A673 (cell line): Measurements from ENCODE around the gene MYO1E.

ENCODE experiments used
- CTCF ChIP-seq: fragments of 300-800, 200-600 bp; sonication (generic); conservative IDR thresholded peaks from 2 replicates; pipeline ENCODE4 v1.5.1; 2017; ENCODE audit warnings: low read depth, mild to moderate bottlenecking, antibody characterized with exemption, low read length, moderate library complexity, mixed read lengths
- EZH2 ChIP-seq: fragments of 200-600 bp; sonication (generic); IDR thresholded peaks from 2 replicates; pipeline ENCODE4 v1.6.1; 2017; ENCODE audit warnings: borderline replicate concordance, low read depth, mild to moderate bottlenecking, mixed read lengths, antibody characterized with exemption, low read length; ENCODE audit not compliant: poor library complexity, severe bottlenecking

- TF ChIP-seq CTCF (no peak), EZH2 (no peak)
Measured at GRCh38 chr15:59294574-59295260, 78.0 kb downstream of the MYO1E start.
